Glutamatergic neuron (in vitro differentiated cells): ENCODE data around the gene IRF9. TPM values are rescaled to one million over a fixed set of nuclear protein-coding genes. Genes with fewer than 3 reads are reported as not detected.

Source experiments
- DNase-seq: peaks from one replicate; pipeline ENCODE4 v3.0.0; 2022
- H3K27ac Mint-ChIP-seq: one replicate; pipeline ENCODE4 v1.8.0; 2020; ENCODE audit warnings: mild to moderate bottlenecking, mixed read lengths, inconsistent platforms; ENCODE audit not compliant: unreplicated experiment
- H3K27me3 Mint-ChIP-seq: one replicate; pipeline ENCODE4 v1.8.0; 2020; ENCODE audit warnings: mild to moderate bottlenecking, moderate library complexity, mixed read lengths, inconsistent platforms; ENCODE audit not compliant: unreplicated experiment
- H3K36me3 Mint-ChIP-seq: one replicate; pipeline ENCODE4 v1.8.0; 2020; ENCODE audit warnings: mild to moderate bottlenecking, mixed read lengths, inconsistent platforms; ENCODE audit not compliant: unreplicated experiment
- H3K4me1 Mint-ChIP-seq: one replicate; pipeline ENCODE4 v1.8.0; 2020; ENCODE audit warnings: mild to moderate bottlenecking, low read depth, mixed read lengths, inconsistent platforms; ENCODE audit not compliant: unreplicated experiment
- H3K4me3 Mint-ChIP-seq: one replicate; pipeline ENCODE4 v1.8.0; 2020; ENCODE audit warnings: mild to moderate bottlenecking, mixed read lengths, inconsistent platforms; ENCODE audit not compliant: unreplicated experiment
- H3K9me3 Mint-ChIP-seq: one replicate; pipeline ENCODE4 v1.8.0; 2020; ENCODE audit warnings: mild to moderate bottlenecking, moderate library complexity, mixed read lengths, inconsistent platforms; ENCODE audit not compliant: unreplicated experiment
- total RNA-seq: library from RNA; stranded (reverse); fragmentation: NEBNext Ultra II Directional; extraction: Animal tissue kit (Norgen Biotek cat#: 25700); gene quantifications from one replicate; pipeline ENCODE4 v1.2.1, GENCODE V29; 2021; ENCODE audit not compliant: unreplicated experiment
- TF ChIP-seq, protein P1 (sequence below): fragments of 200-600 bp; sonication (generic); IDR thresholded peaks from one replicate; pipeline ENCODE4 v1.5.0; 2021; ENCODE audit not compliant: partially characterized antibody, unreplicated experiment

The IRF9 gene
- total RNA-seq, 1 donor from 2014 or later = 31.0 TPM

DNA sequence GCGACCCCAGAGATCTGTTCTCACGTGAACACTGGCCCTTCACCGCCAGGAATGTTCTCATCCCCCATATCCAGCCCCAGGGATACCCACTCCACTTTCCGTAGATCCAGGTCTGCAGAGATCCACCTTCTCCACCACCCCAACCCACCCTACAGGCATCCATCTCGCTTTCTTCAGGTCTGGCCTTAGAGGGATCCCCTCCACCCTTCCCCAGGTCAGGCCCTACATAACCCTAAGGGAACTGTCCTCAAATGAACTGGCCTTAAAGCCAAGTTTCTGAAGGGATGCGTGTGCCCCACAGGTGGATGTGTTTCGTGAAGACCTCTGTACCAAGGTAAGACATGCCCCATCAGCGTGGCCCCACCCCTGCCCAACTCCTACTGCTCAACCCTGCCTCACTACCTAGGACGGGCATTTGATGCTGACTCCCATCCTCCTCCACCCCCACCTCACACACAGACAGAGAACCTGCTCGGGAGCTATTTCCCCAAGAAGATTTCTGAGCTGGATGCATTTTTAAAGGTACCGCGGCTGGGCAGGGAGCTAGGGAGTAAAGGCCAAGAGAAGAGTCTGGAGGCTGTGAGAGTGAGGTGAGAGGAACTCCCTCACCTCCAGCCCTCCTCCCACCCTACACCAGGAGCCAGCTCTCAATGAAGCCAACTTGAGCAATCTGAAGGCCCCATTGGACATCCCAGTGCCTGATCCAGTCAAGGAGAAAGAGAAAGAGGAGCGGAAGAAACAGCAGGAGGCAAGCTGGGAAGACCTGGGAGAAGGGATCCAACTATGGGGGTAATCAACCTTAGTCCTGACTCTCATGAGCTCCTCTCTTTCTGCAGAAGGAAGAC, 24.2 kb upstream of the IRF9 start:
- H3K9me3 Mint-ChIP-seq = peaks cover 12% of the 10 kb centered on the region
- H3K4me1 Mint-ChIP-seq = peaks cover 23% of the 10 kb centered on the region
- TF ChIP-seq, protein P1, sequence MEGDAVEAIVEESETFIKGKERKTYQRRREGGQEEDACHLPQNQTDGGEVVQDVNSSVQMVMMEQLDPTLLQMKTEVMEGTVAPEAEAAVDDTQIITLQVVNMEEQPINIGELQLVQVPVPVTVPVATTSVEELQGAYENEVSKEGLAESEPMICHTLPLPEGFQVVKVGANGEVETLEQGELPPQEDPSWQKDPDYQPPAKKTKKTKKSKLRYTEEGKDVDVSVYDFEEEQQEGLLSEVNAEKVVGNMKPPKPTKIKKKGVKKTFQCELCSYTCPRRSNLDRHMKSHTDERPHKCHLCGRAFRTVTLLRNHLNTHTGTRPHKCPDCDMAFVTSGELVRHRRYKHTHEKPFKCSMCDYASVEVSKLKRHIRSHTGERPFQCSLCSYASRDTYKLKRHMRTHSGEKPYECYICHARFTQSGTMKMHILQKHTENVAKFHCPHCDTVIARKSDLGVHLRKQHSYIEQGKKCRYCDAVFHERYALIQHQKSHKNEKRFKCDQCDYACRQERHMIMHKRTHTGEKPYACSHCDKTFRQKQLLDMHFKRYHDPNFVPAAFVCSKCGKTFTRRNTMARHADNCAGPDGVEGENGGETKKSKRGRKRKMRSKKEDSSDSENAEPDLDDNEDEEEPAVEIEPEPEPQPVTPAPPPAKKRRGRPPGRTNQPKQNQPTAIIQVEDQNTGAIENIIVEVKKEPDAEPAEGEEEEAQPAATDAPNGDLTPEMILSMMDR = no peak

DNA sequence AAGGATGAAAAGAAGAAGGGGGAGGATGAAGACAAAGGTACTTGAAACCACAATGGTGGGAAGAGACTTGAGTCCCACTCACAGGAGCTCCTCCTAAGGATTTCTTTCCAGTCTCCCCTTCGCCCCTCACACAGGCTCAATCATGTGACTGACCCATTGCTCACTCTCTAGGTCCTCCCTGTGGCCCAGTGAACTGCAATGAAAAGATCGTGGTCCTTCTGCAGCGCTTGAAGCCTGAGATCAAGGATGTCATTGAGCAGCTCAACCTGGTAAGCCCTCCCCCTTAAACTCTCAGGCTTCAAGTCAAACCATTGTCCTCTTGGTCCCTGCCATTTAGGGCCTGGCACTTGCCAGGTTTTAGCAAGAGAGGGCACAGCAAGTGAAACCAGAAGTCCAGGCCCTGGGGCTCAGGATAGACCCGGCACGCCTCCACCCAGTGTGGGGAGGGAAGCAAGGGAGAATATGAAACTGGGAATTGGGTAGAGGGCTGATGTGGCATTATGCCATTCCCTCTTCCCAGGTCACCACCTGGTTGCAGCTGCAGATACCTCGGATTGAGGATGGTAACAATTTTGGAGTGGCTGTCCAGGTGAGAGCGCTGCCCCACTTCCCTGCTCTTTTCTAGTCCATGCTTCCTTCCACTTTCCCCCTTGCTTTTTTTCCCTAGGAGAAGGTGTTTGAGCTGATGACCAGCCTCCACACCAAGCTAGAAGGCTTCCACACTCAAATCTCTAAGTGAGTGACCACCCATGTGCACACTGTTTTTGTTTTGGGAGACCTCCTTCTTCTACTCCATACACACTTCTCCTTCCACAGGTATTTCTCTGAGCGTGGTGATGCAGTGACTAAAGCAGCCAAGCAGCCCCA, 23.3 kb upstream of the IRF9 start:
- Mint-ChIP-seq H3K4me3 (no peak overlapping the region), H3K9me3 (peaks cover 13% of the 10 kb centered on the region), H3K4me1 (peaks cover 23% of the 10 kb centered on the region), H3K36me3 (no peaks in the 10 kb centered on the region), H3K27ac (no peak overlapping the region), H3K27me3 (peaks cover 15% of the 10 kb centered on the region)
- no peak for DNase-seq
- TF ChIP-seq, protein P1 = no peak

More for the DNA sequence above, 24.2 kb upstream of the IRF9 start:
- Mint-ChIP-seq H3K4me3 (peak overlapping the region; percentile 79), H3K27me3 (peaks cover 15% of the 10 kb centered on the region), H3K36me3 (no peaks in the 10 kb centered on the region), H3K27ac (peak overlapping the region; percentile 33)
- DNase-seq = no peak

DNA sequence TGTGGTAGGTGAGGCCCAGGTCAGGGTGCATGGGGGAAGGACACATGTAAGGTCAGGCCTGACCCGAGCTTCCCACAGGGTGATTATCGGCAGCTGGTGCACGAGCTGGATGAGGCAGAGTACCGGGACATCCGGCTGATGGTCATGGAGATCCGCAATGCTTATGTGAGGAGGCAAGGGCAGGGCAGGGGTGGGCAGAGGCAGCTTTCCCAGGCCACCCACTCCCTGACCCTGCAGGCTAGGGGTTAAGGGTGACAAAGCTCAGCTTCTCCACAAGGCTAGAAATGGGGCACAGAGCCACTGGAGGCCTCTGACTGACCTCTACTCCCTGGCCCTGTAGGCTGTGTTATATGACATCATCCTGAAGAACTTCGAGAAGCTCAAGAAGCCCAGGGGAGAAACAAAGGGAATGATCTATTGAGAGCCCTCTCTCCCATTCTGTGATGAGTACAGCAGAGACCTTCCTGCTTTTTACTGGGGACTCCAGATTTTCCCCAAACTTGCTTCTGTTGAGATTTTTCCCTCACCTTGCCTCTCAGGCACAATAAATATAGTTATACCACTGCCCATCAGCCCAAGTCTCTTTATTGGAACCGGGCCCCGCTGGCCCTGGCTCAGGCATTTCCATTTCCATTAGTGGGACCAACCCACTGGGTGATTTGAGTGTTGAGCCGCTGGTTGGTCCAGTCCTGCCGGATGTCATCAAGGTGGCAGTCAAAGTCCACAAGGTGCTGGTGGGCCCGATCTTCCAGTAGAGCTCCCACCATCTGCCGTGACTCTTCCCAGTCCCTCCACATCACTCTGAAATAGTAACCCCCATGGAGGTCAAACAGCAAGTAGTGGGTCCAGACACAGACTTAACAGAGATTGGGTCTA, 22.4 kb upstream of the IRF9 start:
- peaks cover 20% of the 10 kb centered on the region for H3K4me1 Mint-ChIP-seq
- H3K27me3 Mint-ChIP-seq = peaks cover 13% of the 10 kb centered on the region
- H3K9me3 Mint-ChIP-seq = peaks cover 13% of the 10 kb centered on the region
- no peak for DNase-seq
- H3K4me3 Mint-ChIP-seq = no peak overlapping the region
- H3K27ac Mint-ChIP-seq = no peak overlapping the region
- H3K36me3 Mint-ChIP-seq = no peaks in the 10 kb centered on the region
- TF ChIP-seq, protein P1 = no peak

DNA sequence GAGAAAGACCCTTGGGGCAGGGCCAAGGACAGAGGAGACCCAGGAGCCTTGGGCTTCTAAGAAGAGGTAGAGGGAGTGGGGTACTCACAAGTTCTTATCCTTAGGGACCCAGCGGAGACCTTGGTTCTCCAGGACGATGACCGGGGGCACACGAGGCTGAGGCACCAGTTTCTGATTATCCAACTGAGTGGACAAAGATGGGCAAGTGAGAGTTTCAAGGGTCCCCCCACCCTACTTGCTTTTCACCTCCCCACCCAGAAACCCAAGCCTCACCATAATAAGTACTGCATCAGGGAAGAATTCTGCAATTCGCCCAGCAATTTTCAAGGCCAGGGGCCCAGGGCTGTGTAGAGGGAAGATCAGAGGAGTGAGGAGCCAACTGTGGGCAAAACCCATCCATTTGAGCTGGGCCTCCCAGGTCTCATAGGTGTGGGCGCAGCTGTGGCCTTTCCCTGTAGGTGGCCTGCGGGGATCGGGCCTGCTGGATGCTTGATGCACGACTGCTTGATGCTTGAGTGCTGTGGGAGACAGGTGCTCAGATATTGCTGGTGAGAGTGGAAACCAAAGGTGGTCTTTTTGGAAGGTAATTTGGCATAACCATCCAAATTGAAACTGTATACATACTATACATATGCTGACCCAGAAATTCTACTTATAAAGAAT, 21.7 kb upstream of the IRF9 start:
- Mint-ChIP-seq H3K27ac (no peak overlapping the region), H3K36me3 (no peaks in the 10 kb centered on the region), H3K4me1 (peaks cover 20% of the 10 kb centered on the region), H3K27me3 (peaks cover 13% of the 10 kb centered on the region), H3K9me3 (peaks cover 13% of the 10 kb centered on the region), H3K4me3 (peak overlapping the region; percentile 77)
- DNase-seq = no peak
- TF ChIP-seq, protein P1 = no peak
